Mucosa of gallbladder (tissue), 1 donor: Measurements from ENCODE around the gene PUS10. TPM values are rescaled to one million over a fixed set of nuclear protein-coding genes. Genes with fewer than 3 reads are reported as not detected.
A peak's percentile ranks its signal among the peaks of the same experiment; 100 is the strongest.
"Not testable (repeated sequence)": the region's sequence is repeated elsewhere in the genome, so short reads cannot be mapped to it uniquely, and the experiment has no call there.

Source experiments
- DNase-seq: peaks from one replicate; pipeline ENCODE4 v3.0.0-alpha.2; 2020; ENCODE audit warnings: low spot score
- total RNA-seq: library from RNA; stranded (reverse); gene quantifications from one replicate; pipeline ENCODE4 v1.2.1, GENCODE V29; 2021
- donor health status: DM: no; HTN: no; CAD: no.

Gene PUS10
- total RNA-seq, 1 donor from 2014 or later: 11.5 TPM

GRCh38 chr2:61012303-61012702 lies 5.8 kb downstream of the PUS10 start:
- DNase-seq: not testable (repeated sequence)

DNA sequence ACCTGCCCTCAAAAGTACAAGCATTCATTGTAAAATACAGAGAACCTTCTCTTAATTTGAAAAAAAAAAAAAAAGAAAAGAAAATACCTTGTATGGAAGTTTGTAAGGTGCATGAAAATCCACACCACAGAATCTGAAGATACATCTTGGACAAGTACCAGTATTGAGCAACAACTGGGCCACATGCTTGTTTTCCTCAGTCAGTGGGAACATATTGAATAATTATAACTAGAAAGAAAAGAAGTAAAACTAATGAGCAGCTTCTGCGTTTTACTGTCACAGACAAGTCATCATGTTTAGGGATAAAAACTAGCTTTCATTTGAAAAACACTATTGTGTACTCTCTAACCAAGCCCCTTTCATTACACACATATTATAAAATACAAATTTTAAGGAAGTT lies 6.4 kb downstream of the PUS10 start:
- no peak for DNase-seq

DNA sequence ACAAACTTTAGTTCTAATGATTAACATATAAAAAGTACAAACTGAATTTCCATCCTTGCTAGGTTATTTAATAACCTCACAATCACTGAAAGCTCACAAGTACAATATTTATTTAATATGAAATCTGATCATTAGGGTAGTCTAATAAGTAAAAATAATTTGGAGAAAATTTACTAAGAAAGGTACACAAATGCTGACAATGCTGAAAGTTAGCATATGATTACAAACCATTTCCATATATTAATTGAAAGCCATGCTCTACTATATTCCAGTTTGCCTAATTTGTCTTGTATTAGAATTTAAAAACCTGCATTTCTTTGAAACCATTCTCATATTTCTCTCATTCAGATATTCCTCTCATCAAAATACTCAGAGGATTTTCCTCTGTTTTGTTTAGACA lies 8.7 kb downstream of the PUS10 start:
- no peak for DNase-seq

- no peak for DNase-seq
Observed at GRCh38 chr2:61006486-61007105, 11.5 kb downstream of the PUS10 start.

- no peak for DNase-seq
Observed at GRCh38 chr2:61005736-61006135, 12.3 kb downstream of the PUS10 start.

DNA sequence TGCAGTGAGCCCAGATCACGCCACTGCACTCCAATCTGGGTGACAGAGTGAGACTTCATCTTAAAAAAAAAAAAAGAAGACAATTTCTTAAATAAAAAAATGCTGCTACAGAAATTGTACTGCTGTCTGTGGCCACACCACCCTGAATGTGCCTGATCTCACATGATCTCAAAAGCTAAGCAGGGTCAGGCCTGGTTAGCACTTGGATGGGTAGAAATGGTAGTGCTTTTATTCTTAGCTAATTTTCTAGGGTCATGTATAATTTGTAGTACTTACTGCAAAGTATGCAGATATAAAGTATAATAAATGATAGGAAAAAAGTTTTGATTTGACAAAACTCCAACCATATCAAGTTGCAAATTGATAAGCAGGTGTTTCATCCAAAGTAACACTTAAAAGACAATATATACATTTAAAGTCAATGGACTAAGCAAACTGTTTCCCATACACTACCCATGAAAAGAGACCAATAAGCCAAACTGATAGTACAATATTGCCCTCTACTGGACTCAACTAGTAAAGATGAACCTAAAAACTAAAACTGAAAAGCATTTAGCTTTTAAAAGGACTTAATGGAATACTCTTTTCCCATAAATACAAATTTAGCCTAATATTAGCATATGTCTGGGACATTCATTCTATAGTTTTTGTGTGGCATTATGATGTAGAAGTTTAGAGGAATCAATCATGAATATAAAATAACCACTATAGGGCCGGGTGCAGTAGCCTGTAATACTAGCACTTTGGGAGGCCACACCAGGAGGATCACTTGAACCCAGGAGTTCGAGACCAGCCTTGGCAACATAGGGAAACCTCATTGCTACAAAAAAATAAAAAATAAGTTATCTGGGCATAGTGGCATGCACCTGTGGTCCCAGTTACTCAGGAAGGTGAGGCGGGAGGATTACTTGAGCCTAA lies 19.2 kb downstream of the PUS10 start:
- DNase-seq: no peak

DNA sequence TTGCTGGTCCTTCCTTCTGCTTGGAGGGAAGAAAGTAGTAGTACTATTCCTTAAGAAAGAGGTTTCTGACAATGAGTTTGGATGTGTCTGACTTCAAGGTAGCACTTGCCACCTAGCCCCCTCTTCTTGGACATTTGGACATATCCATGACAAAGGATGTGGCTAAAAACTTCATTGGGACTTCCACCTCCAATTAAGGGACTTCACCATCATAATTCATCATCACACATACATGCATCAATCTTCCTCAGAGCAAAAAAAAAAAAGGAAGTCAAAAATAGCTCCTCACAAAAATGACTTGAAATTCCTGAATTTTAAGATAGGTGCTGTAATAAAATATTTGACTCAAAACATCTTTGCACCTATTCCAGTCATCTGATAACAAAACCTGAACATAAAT lies 23.9 kb downstream of the PUS10 start:
- DNase-seq: no peak

DNA sequence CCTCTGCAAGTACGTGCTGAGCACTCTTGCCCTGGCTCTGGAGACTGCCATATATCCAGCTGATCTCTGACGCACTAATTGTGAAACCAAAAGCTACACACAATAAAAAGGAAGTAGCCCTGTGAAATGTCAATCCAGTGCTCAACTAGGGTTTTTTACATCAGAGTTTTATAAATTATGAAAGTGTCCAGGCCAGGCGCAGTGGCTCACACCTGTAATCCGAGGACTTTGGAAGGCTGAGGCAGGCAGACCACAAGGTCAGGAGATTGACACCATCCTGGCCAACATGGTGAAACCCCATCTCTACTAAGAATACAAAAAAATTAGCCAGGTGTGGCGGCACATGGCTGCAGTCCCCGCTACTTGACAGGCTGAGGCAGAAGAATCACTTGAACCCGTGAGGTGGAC lies 25.1 kb downstream of the PUS10 start:
- peak; percentile 22 for DNase-seq

GRCh38 chr2:60991644-60992043 lies 26.4 kb downstream of the PUS10 start:
- DNase-seq: no peak

DNA sequence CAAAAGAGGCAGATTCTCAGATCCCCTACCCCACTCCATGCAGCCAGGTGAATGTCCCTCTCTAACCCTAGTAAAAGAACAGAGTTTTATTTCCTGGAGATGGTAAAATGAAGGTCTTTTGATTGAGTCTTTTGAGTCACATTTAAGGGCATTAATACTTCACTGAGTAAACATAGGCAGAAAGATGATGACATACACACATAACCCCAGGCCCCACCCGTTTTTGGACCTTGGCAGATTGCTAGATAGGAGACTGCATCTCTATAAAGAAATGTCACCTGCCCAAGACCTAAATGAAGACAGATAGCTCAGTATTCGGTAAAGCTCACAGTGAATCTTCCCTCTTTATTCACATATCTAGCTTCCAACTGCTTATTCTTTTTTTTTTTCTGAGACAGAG lies 28.8 kb downstream of the PUS10 start:
- DNase-seq: no peak

GRCh38 chr2:60987656-60988055 lies 30.4 kb downstream of the PUS10 start:
- DNase-seq: not testable (repeated sequence)

- DNase-seq: no peak
Observed at GRCh38 chr2:60987041-60987440, 31.0 kb downstream of the PUS10 start.

DNA sequence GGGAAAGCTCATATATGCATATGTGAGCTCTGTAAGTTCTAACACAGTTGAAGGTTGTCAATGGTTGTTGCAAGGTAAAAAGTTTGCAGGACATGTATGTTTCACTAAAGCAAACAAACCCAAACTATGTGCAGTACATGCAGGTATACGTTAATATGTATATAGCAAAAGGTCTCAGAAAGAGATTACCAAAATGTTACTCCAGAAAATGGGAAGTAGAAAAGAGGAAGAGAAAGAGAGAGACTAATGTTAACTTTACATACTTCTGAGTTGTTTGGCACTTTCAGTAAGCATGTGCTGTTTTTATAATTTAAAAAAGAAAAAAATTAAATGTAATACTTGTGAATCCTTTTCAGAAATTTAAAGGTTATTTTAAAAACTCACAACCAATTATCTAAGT lies 33.3 kb downstream of the PUS10 start:
- no peak for DNase-seq

- not testable (repeated sequence) for DNase-seq
Observed at GRCh38 chr2:60982066-60982465, 36.0 kb downstream of the PUS10 start.

DNA sequence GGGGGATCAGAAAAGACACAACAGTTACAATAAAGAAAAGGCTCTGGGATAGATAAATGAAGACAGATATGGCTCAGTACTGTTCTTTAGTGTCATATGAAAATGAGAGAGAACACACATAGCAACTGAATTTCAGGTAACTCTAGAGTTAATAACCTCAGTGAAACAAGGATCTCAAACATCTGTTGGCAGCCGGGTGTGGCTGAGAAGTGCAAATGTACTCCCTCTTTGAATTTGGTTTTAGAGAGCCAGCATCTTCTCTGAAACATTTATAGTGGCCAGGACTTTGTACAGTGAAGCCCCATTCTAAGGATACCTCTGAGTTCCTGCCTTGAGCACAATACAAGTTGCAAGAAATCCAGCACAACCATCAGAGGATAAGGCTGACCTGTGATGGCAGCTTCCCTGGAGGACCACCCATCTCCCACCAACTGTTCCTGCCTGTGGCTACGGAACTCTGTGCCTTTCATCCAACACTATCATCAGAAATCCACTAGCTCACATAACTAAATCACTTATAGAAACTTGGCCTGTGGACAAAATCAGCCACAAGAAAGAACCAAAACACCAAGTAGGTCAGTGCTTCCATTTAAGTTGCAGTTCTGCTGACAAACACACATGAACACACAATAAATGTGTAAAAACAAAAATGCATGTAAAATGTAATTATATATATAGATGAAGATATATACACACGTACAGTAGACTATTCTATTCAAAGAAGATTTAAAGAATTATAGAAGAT lies 37.8 kb downstream of the PUS10 start:
- no peak for DNase-seq

DNA sequence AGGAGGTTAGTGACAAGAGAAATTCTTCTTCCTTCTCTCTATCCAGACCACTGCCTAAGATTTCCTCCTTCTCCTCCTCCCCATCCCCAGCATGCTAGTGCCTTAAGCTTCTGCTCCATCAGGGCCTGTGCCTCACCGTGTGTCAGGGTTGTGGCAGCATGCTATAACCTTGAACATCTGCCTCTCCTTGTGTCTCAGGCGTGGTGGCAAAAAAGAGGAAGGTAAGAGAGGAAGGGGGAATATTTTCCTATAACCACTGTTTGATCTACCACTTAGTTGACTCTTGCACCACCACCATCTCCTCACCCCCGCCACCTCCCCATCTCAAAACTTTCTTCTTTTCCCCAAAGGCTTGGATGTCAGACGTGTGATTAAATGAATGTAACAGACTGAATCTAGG lies 38.8 kb downstream of the PUS10 start:
- no peak for DNase-seq

DNA sequence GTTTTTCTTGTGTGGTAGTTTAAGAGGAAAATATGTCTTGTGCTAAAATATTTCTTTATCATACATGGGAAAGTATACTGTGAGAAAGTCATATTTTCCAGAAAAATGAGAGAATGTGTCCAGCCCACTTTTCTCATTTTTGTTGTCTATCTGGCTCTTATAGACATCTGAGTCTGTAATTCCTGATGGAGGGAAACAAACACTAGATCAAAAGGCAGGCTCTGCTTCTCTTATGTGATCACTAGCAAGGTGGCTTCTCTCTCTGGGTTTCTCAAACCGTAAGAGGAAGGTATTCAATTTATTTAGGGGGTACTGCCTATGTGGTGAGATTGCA lies 40.5 kb downstream of the PUS10 start:
- no peak for DNase-seq

GRCh38 chr2:60976875-60977561 lies 41.0 kb downstream of the PUS10 start:
- no peak for DNase-seq

- no peak for DNase-seq
Observed at GRCh38 chr2:60976256-60976850, 41.7 kb downstream of the PUS10 start.

DNA sequence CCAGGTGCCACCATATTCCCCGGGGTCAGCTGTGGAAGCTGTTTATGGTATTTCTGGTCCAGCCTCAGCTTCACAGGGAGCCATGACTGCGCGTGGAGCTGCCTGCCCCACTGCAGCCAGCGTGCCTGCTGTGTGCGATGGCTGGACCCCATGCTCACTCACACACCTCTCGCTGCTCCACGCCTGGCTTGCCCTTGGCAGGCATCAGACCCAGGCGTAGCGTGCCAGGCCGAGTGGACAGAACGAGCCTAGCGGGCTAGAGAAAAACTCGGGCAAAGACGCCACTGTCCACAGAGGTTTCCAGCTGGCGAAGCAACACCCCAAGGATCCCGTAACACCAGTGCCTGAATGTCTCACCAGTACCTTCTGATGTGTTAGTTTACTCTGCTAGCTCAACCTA lies 43.4 kb downstream of the PUS10 start:
- DNase-seq: no peak

DNA sequence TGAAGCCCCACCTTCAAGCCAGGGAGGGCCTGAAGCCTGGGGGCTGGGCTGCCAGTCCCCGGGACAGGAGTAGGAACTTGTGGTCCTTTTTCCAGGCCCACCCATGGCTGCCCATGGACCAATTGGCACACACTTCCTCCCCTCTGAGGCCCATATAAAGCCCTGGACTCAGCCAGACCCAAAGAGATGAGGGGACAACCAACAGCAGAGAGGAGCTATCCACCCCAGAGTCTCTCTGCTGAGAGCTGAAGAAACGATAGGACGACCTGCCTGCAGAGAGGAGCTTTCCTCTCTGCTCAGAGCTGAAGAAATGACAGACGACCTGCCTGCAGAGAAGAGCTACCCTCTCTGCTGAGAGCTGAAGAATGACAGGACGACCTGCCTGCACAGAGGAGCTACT lies 44.4 kb downstream of the PUS10 start:
- no peak for DNase-seq
